HG03378 (cell line): Measurements from ENCODE around the gene CCR5.

Experiments
- ATAC-seq: cut with Tn5 transposase; IDR thresholded peaks from one replicate; pipeline ENCODE4 v1.9.1; 2021; ENCODE audit warnings: mild to moderate bottlenecking, moderate library complexity; ENCODE audit not compliant: unreplicated experiment

The CCR5 gene

GRCh38 chr3:46406443-46406787, 35.7 kb downstream of the CCR5 start:
- ATAC-seq = no peak

- no peak for ATAC-seq
These were observed 36.3 kb downstream of the CCR5 start, which contains the start of the genes CCR5AS and CCRL2 for GRCh38 chr3:46406788-46407611. TSS of gene CCR5AS (minus strand) at chr3:46407066. TSS of gene CCRL2 (plus strand) at chr3:46407259. CDS start at chr3:46408080, 821 bp downstream.

- ATAC-seq = no peak
These were observed 37.2 kb downstream of the CCR5 start for GRCh38 chr3:46407970-46408369.

- no peak for ATAC-seq
These were observed 38.1 kb downstream of the CCR5 start for GRCh38 chr3:46408853-46409252.

- no peak for ATAC-seq
These were observed 39.2 kb downstream of the CCR5 start for GRCh38 chr3:46409739-46410489.

GRCh38 chr3:46410669-46411068, 39.9 kb downstream of the CCR5 start:
- no peak for ATAC-seq

- ATAC-seq = no peak
These were observed 40.5 kb downstream of the CCR5 start for GRCh38 chr3:46411271-46411670.

GRCh38 chr3:46412786-46413298, 42.1 kb downstream of the CCR5 start:
- no peak for ATAC-seq

GRCh38 chr3:46413951-46414350, 43.2 kb downstream of the CCR5 start:
- no peak for ATAC-seq

- ATAC-seq = no peak
These were observed 44.0 kb downstream of the CCR5 start for GRCh38 chr3:46414739-46415138.

GRCh38 chr3:46416125-46416810, 45.5 kb downstream of the CCR5 start:
- no peak for ATAC-seq

- no peak for ATAC-seq
These were observed 46.2 kb downstream of the CCR5 start for GRCh38 chr3:46416811-46417510.

- ATAC-seq = no peak
These were observed 47.3 kb downstream of the CCR5 start for GRCh38 chr3:46417841-46418611.

- no peak for ATAC-seq
These were observed 49.1 kb downstream of the CCR5 start for GRCh38 chr3:46419816-46420215.

GRCh38 chr3:46420931-46421330, 50.2 kb downstream of the CCR5 start:
- no peak for ATAC-seq

GRCh38 chr3:46422617-46423016, 51.9 kb downstream of the CCR5 start:
- no peak for ATAC-seq

GRCh38 chr3:46423588-46423987, 52.8 kb downstream of the CCR5 start:
- no peak for ATAC-seq
